Endodermal cell (in vitro differentiated cells): ENCODE measurements around the gene DOCK10. TPM values are rescaled to one million over a fixed set of nuclear protein-coding genes. Genes with fewer than 3 reads are reported as not detected.

ENCODE experiments used
- DNase-seq: peaks from one replicate; pipeline ENCODE4 v3.0.0-alpha.2; 2017
- H3K27ac ChIP-seq: 2 replicates; pipeline ENCODE4 v1.5.1; 2013; ENCODE audit warnings: mild to moderate bottlenecking, low read depth, low read length, moderate library complexity
- H3K27me3 ChIP-seq: 2 replicates; pipeline ENCODE4 v1.6.1; 2013; ENCODE audit warnings: mild to moderate bottlenecking, low read length, moderate library complexity; ENCODE audit not compliant: insufficient read depth, control insufficient read depth, poor library complexity, severe bottlenecking
- H3K36me3 ChIP-seq: 2 replicates; pipeline ENCODE4 v1.7.0; 2013; ENCODE audit warnings: mild to moderate bottlenecking, low read length, moderate library complexity; ENCODE audit not compliant: control insufficient read depth, insufficient read depth
- H3K4me1 ChIP-seq: one replicate; pipeline ENCODE4 v1.7.0; 2013; ENCODE audit warnings: low read length; ENCODE audit not compliant: control insufficient read depth, insufficient read depth
- H3K4me3 ChIP-seq: 2 replicates; pipeline ENCODE4 v1.5.1; 2013; ENCODE audit warnings: mild to moderate bottlenecking, low read length, moderate library complexity
- H3K9ac ChIP-seq: 2 replicates; pipeline ENCODE4 v1.6.1; 2013; ENCODE audit warnings: mild to moderate bottlenecking, low read length, moderate library complexity; ENCODE audit not compliant: poor library complexity, severe bottlenecking; ENCODE audit errors: extremely low read depth
- H3K9me3 ChIP-seq: 2 replicates; pipeline ENCODE4 v1.6.1; 2013; ENCODE audit warnings: mild to moderate bottlenecking, low read length, moderate library complexity; ENCODE audit not compliant: control insufficient read depth
- H3K27ac Mint-ChIP-seq: 2 replicates; pipeline ENCODE4 v1.8.0; 2020; ENCODE audit warnings: mixed read lengths
- H3K27me3 Mint-ChIP-seq: 2 replicates; pipeline ENCODE4 v1.8.0; 2021; ENCODE audit warnings: mild to moderate bottlenecking, mixed read lengths; ENCODE audit not compliant: insufficient read depth
- H3K36me3 Mint-ChIP-seq: 2 replicates; pipeline ENCODE4 v1.8.0; 2020; ENCODE audit warnings: low read depth, mixed read lengths
- H3K4me1 Mint-ChIP-seq: 2 replicates; pipeline ENCODE4 v1.8.0; 2020; ENCODE audit warnings: mixed read lengths
- H3K4me3 Mint-ChIP-seq: 2 replicates; pipeline ENCODE4 v1.8.0; 2020; ENCODE audit warnings: mild to moderate bottlenecking, moderate library complexity, mixed read lengths
- H3K9me3 Mint-ChIP-seq: 2 replicates; pipeline ENCODE4 v1.8.0; 2020; ENCODE audit warnings: mild to moderate bottlenecking, mixed read lengths
- CTCF ChIP-seq: fragments of 200-600 bp; sonication (generic); conservative IDR thresholded peaks from 2 replicates; pipeline ENCODE4 v1.5.0; 2021; ENCODE audit warnings: antibody characterized with exemption, mild to moderate bottlenecking
- WGBS, 2 experiments: methylation state at CpG; one replicate each; pipeline versions ENCODE4 v1.1.5 to v1.1.7; 2013; ENCODE audit warnings: missing lambda C conversion rate in 2 of 2, mixed read lengths in 1 of 2; ENCODE audit not compliant: insufficient coverage in 1 of 2, insufficient read length in 1 of 2; 5-methylcytosine and 5-hydroxymethylcytosine counted together
- total RNA-seq, 2 donors: library from RNA; stranded (reverse); fragmentation: NEBNext Ultra II Directional in 1 of 2; extraction: Animal tissue kit (Norgen Biotek cat#: 25700) in 1 of 2; gene quantifications; 2 replicates in 1 of 2; 3 replicates in 1 of 2; pipeline ENCODE4 v1.2.1, GENCODE V29; 2021

The DOCK10 gene
- total RNA-seq, 2 donors from 2014 or later = 0.44 to 1.4 TPM

- H3K4me1 Mint-ChIP-seq = no peaks in the 10 kb centered on the region
Observed at GRCh38 chr2:225027061-225027762, 15.1 kb downstream of the DOCK10 start.

GRCh38 chr2:225025917-225026571 lies 16.2 kb downstream of the DOCK10 start:
- H3K4me1 ChIP-seq = no peaks in the 10 kb centered on the region
- Mint-ChIP-seq H3K27ac (no peak overlapping the region), H3K4me3 (no peak overlapping the region), H3K4me1 (no peaks in the 10 kb centered on the region), H3K9me3 (no peaks in the 10 kb centered on the region), H3K27me3 (no peaks in the 10 kb centered on the region), H3K36me3 (no peaks in the 10 kb centered on the region)
- no peak overlapping the region for H3K4me3 ChIP-seq
- TF ChIP-seq CTCF = no peak
- H3K36me3 ChIP-seq = no peaks in the 10 kb centered on the region
- 89 to 95% methylated on average over 2 of the region's 2 CpGs for WGBS, 2 experiments
- no peak overlapping the region for H3K9ac ChIP-seq
- no peaks in the 10 kb centered on the region for H3K27me3 ChIP-seq
- no peak overlapping the region for H3K27ac ChIP-seq
- H3K9me3 ChIP-seq = no peaks in the 10 kb centered on the region
- no peak for DNase-seq

More at GRCh38 chr2:225027061-225027762, 15.1 kb downstream of the DOCK10 start:
- no peak for DNase-seq
- Histone ChIP-seq H3K9ac (no peak overlapping the region), H3K4me1 (no peaks in the 10 kb centered on the region), H3K4me3 (no peak overlapping the region), H3K36me3 (no peaks in the 10 kb centered on the region), H3K27ac (no peak overlapping the region), H3K27me3 (no peaks in the 10 kb centered on the region), H3K9me3 (no peaks in the 10 kb centered on the region)
- 90 to 97% methylated on average over 6 to 10 of the region's 10 CpGs for WGBS, 2 experiments
- Mint-ChIP-seq H3K36me3 (no peaks in the 10 kb centered on the region), H3K4me3 (no peak overlapping the region), H3K27ac (no peak overlapping the region), H3K9me3 (no peaks in the 10 kb centered on the region), H3K27me3 (no peaks in the 10 kb centered on the region)
- TF ChIP-seq CTCF = no peak

GRCh38 chr2:225022188-225022587 lies 20.1 kb downstream of the DOCK10 start:
- no peaks in the 10 kb centered on the region for H3K36me3 Mint-ChIP-seq
- H3K4me3 ChIP-seq = no peak overlapping the region
- H3K27me3 ChIP-seq = no peaks in the 10 kb centered on the region
- no peak overlapping the region for H3K9ac ChIP-seq
- H3K27me3 Mint-ChIP-seq = no peaks in the 10 kb centered on the region
- H3K27ac ChIP-seq = no peak overlapping the region
- no peaks in the 10 kb centered on the region for H3K9me3 ChIP-seq
- no peak overlapping the region for H3K27ac Mint-ChIP-seq
- no peak overlapping the region for H3K4me3 Mint-ChIP-seq
- no peak for TF ChIP-seq CTCF
- no peak for DNase-seq
- H3K36me3 ChIP-seq = no peaks in the 10 kb centered on the region
- no peaks in the 10 kb centered on the region for H3K4me1 ChIP-seq
- 83 to 96% methylated on average over 2 to 4 of the region's 4 CpGs for WGBS, 2 experiments
- no peaks in the 10 kb centered on the region for H3K9me3 Mint-ChIP-seq
- H3K4me1 Mint-ChIP-seq = no peaks in the 10 kb centered on the region
